ENCODE data around the gene PLPP4.

Gene PLPP4

DNA sequence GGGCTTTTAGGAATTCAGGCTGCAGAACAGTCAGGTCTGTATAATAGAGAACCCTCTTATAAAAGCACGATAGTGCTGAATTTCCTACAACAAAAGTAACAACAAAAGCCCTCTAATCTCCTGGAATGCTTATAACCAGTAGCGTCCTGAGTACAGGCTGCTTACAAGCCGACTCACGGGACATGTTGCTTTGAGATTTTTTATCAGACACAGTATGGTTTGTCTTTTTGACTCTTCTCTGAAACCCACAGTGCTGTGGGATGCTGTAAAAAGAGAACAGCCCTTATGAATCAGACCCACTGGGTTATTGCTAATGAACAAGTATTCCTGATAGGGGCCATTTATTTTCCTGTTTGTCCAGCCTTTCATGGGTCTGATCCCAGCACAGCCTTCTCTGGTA, 59.4 kb downstream of the PLPP4 start:
- no peak for TF ChIP-seq JUND (IDR thresholded peaks at IDR 0.05; ENCODE audit: low read depth)
- no peak for DNase-seq (ENCODE audit: low read depth in 1 of 2, low spot score in 1 of 2)
- in situ Hi-C loops (cut with HindIII; ENCODE audit: low pct_unique_long_range_greater_than_20kb, low sequenced_read_pairs), result no loop called here

GRCh38 chr10:120517196-120517595, 60.2 kb downstream of the PLPP4 start:
- TF ChIP-seq JUND (IDR thresholded peaks at IDR 0.05; ENCODE audit: low read depth), result no peak
- DNase-seq (ENCODE audit: low read depth in 1 of 2, low spot score in 1 of 2), result no peak
- in situ Hi-C loops (cut with HindIII; ENCODE audit: low pct_unique_long_range_greater_than_20kb, low sequenced_read_pairs), result no loop called here

DNA sequence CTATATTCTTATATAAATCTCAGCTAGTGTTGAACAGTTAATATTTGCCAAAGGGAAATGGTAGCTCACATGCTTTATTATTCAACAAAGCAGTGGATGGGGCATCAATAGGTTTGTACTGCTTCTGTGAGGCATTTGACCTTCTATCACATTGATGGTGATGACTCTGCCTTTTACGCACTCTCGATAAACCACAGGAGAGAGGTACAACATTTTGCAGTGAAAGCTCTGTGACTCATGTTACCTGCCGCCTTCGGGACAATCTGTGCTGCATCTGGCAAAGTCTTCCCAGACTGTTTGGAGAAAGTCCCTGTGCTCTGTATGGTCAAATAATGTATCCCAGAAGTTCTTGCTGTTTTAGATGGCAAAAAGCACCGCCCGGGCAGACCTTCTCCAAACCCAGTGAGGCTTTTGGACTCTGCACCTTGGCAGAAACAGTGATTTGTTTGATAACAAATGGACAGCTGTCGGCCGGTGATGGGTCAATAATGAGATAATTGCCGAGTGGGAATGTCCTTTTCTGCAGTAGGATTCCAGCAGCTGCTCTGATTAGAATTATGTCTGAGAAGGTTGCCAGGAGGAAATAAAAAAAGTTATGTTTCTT, 61.0 kb downstream of the PLPP4 start:
- TF ChIP-seq JUND (IDR thresholded peaks at IDR 0.05; ENCODE audit: low read depth), result no peak
- no peak for DNase-seq (ENCODE audit: low read depth in 1 of 2, low spot score in 1 of 2)
- in situ Hi-C loops (cut with HindIII; ENCODE audit: low pct_unique_long_range_greater_than_20kb, low sequenced_read_pairs), result no loop called here

GRCh38 chr10:120521880-120522279, 64.9 kb downstream of the PLPP4 start:
- no peak for TF ChIP-seq JUND (IDR thresholded peaks at IDR 0.05; ENCODE audit: low read depth)
- no peak for DNase-seq (ENCODE audit: low read depth in 1 of 2, low spot score in 1 of 2)

GRCh38 chr10:120527691-120528090, 70.7 kb downstream of the PLPP4 start:
- in situ Hi-C loops (cut with HindIII; ENCODE audit: low pct_unique_long_range_greater_than_20kb, low sequenced_read_pairs), result no loop called here
- TF ChIP-seq JUND (IDR thresholded peaks at IDR 0.05; ENCODE audit: low read depth), result no peak
- no peak for DNase-seq (ENCODE audit: low read depth in 1 of 2, low spot score in 1 of 2)

More at GRCh38 chr10:120521880-120522279, 64.9 kb downstream of the PLPP4 start:
- in situ Hi-C loops (cut with HindIII; ENCODE audit: low pct_unique_long_range_greater_than_20kb, low sequenced_read_pairs), result no loop called here

DNA sequence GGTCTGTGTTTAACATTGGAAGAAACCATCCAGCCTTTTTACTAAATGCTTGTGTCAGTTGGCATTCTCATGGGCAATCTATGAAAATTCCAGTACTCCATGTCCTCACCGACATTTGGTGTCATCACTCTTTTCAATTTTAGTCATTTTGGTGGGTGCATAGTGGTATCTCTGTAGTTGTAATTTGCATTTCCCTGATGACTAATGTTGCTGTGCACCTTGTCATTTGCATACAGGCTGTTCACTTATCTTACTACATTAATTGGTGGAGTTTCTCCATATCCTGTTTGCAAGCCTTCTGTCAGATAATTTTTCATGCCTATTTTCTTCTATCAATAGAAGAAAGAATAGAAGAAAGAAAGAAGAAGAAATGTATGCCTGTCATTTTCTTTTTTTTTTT, 73.7 kb downstream of the PLPP4 start:
- no peak for TF ChIP-seq JUND (IDR thresholded peaks at IDR 0.05; ENCODE audit: low read depth)
- no peak for DNase-seq (ENCODE audit: low read depth in 1 of 2, low spot score in 1 of 2)
- in situ Hi-C loops (cut with HindIII; ENCODE audit: low pct_unique_long_range_greater_than_20kb, low sequenced_read_pairs), result no loop called here

GRCh38 chr10:120538091-120538490, 81.1 kb downstream of the PLPP4 start:
- in situ Hi-C loops (cut with HindIII; ENCODE audit: low pct_unique_long_range_greater_than_20kb, low sequenced_read_pairs), result no loop called here
- TF ChIP-seq JUND (IDR thresholded peaks at IDR 0.05; ENCODE audit: low read depth), result no peak
- DNase-seq (ENCODE audit: low read depth in 1 of 2, low spot score in 1 of 2), result no peak

DNA sequence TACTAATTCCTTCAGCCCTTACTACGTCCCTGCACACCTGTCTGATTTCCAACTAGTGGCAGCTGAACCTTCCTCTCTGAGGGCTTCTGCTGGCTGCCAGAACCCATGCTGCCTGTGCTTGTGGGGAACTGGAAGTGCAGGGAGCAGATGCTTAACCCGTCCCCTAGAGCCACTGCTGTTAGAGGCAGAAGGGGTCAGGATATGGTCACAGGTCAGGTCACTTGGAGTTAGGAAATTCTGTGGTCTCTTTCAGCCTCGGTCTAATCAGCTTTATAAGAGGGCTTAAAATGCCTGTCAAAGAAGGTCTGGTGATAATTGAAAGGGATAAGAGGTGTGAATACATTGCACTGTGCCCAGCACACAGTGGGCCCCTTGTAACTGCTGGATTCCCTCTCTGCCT, 82.0 kb downstream of the PLPP4 start:
- no peak for DNase-seq (ENCODE audit: low read depth in 1 of 2, low spot score in 1 of 2)
- no peak for TF ChIP-seq JUND (IDR thresholded peaks at IDR 0.05; ENCODE audit: low read depth)
- in situ Hi-C loops (cut with HindIII; ENCODE audit: low pct_unique_long_range_greater_than_20kb, low sequenced_read_pairs), result no loop called here

- TF ChIP-seq JUND (IDR thresholded peaks at IDR 0.05; ENCODE audit: low read depth), result no peak
- no peak for DNase-seq (ENCODE audit: low read depth in 1 of 2, low spot score in 1 of 2)
- in situ Hi-C loops (cut with HindIII; ENCODE audit: low pct_unique_long_range_greater_than_20kb, low sequenced_read_pairs), result no loop called here
Observed at GRCh38 chr10:120540486-120540885, 83.5 kb downstream of the PLPP4 start.

DNA sequence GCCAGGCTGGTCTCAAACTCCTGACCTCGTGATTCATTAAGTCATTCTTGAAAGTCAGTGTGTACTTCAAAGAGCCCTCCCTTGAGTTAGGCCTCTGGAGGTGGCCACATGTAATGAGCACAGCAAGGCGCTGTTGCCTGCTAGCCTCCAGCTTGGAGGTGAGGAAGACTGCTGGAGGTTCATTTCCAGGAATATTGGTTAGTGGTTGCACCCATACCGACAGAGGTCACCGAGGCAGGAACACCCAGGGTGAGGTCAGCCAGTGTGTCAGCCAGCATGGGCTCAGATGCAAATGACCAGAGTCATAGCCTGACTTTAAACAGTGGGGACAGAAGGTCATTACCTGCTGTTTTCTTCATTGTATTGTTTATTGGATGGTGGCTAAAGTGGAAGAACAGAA, 85.0 kb downstream of the PLPP4 start:
- no peak for TF ChIP-seq JUND (IDR thresholded peaks at IDR 0.05; ENCODE audit: low read depth)
- no peak for DNase-seq (ENCODE audit: low read depth in 1 of 2, low spot score in 1 of 2)
- in situ Hi-C loops (cut with HindIII; ENCODE audit: low pct_unique_long_range_greater_than_20kb, low sequenced_read_pairs), result no loop called here

- in situ Hi-C loops (cut with HindIII; ENCODE audit: low pct_unique_long_range_greater_than_20kb, low sequenced_read_pairs), result no loop called here
- no peak for DNase-seq (ENCODE audit: low read depth in 1 of 2, low spot score in 1 of 2)
- no peak for TF ChIP-seq JUND (IDR thresholded peaks at IDR 0.05; ENCODE audit: low read depth)
Observed at GRCh38 chr10:120542591-120542990, 85.6 kb downstream of the PLPP4 start.

GRCh38 chr10:120543291-120543690, 86.3 kb downstream of the PLPP4 start:
- in situ Hi-C loops (cut with HindIII; ENCODE audit: low pct_unique_long_range_greater_than_20kb, low sequenced_read_pairs), result no loop called here
- DNase-seq (ENCODE audit: low read depth in 1 of 2, low spot score in 1 of 2), result no peak
- no peak for TF ChIP-seq JUND (IDR thresholded peaks at IDR 0.05; ENCODE audit: low read depth)

DNA sequence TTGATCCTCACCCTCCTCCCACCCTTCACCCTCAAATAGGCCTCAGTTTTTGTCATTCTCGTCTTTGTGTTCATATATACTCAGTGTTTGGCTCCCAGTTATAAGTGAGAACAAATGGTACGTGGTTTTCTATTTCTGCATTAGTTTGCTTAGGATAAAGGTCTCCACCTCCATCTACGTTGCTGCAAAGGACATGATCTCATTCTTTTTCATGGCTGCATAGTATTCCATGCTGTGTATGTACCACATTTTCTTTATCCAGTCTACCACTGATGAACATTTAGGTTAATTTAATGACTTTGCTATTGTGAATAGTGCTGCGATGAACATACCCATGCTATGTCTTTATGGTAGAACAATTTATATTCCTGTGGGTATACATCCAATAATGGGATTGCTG, 91.2 kb downstream of the PLPP4 start:
- in situ Hi-C loops (cut with HindIII; ENCODE audit: low pct_unique_long_range_greater_than_20kb, low sequenced_read_pairs), result no loop called here
- no peak for DNase-seq (ENCODE audit: low read depth in 1 of 2, low spot score in 1 of 2)
- no peak for TF ChIP-seq JUND (IDR thresholded peaks at IDR 0.05; ENCODE audit: low read depth)

GRCh38 chr10:120552262-120552661, 95.2 kb downstream of the PLPP4 start:
- no peak for DNase-seq (ENCODE audit: low read depth in 1 of 2, low spot score in 1 of 2)
- in situ Hi-C loops (cut with HindIII; ENCODE audit: low pct_unique_long_range_greater_than_20kb, low sequenced_read_pairs), result no loop called here
- TF ChIP-seq JUND (IDR thresholded peaks at IDR 0.05; ENCODE audit: low read depth), result no peak
